ENCODE data around the gene SNX27.

The SNX27 gene

GRCh38 chr1:151702936-151703335, 91.1 kb downstream of the SNX27 start:
- in situ Hi-C loops (cut with MboI; ENCODE audit: low sequenced_read_pairs), result no loop called here

- in situ Hi-C loops (cut with MboI; ENCODE audit: low sequenced_read_pairs), result no loop called here
Observed at GRCh38 chr1:151703813-151704212, 92.0 kb downstream of the SNX27 start.

- in situ Hi-C loops (cut with MboI; ENCODE audit: low sequenced_read_pairs), result no loop called here
Observed at GRCh38 chr1:151704246-151704645, 92.4 kb downstream of the SNX27 start.

GRCh38 chr1:151705146-151705545, 93.3 kb downstream of the SNX27 start:
- in situ Hi-C loops (cut with MboI; ENCODE audit: low sequenced_read_pairs), result no loop called here

- in situ Hi-C loops (cut with MboI; ENCODE audit: low sequenced_read_pairs), result no loop called here
Observed at GRCh38 chr1:151705753-151706463, 94.1 kb downstream of the SNX27 start.

GRCh38 chr1:151706464-151707415, 94.9 kb downstream of the SNX27 start:
- in situ Hi-C loops (cut with MboI; ENCODE audit: low sequenced_read_pairs), result no loop called here

GRCh38 chr1:151707541-151708065, 95.8 kb downstream of the SNX27 start:
- in situ Hi-C loops (cut with MboI; ENCODE audit: low sequenced_read_pairs), result no loop called here

GRCh38 chr1:151708891-151709290, 97.0 kb downstream of the SNX27 start:
- in situ Hi-C loops (cut with MboI; ENCODE audit: low sequenced_read_pairs), result no loop called here

- in situ Hi-C loops (cut with MboI; ENCODE audit: low sequenced_read_pairs), result no loop called here
Observed at GRCh38 chr1:151710187-151710840, 98.5 kb downstream of the SNX27 start.

GRCh38 chr1:151711044-151711800, 99.4 kb downstream of the SNX27 start:
- in situ Hi-C loops (cut with MboI; ENCODE audit: low sequenced_read_pairs), result no loop called here

GRCh38 chr1:151711951-151712350, 100.1 kb downstream of the SNX27 start:
- in situ Hi-C loops (cut with MboI; ENCODE audit: low sequenced_read_pairs), result no loop called here

- in situ Hi-C loops (cut with MboI; ENCODE audit: low sequenced_read_pairs), result no loop called here
Observed at GRCh38 chr1:151713044-151713443, 101.2 kb downstream of the SNX27 start.

GRCh38 chr1:151713874-151714273, 102.0 kb downstream of the SNX27 start:
- in situ Hi-C loops (cut with MboI; ENCODE audit: low sequenced_read_pairs), result no loop called here

- in situ Hi-C loops (cut with MboI; ENCODE audit: low sequenced_read_pairs), result no loop called here
Observed at GRCh38 chr1:151714820-151715725, 103.2 kb downstream of the SNX27 start.

- in situ Hi-C loops (cut with MboI; ENCODE audit: low sequenced_read_pairs), result no loop called here
Observed at GRCh38 chr1:151715726-151716404, 104.0 kb downstream of the SNX27 start.

GRCh38 chr1:151716405-151716762, 104.5 kb downstream of the SNX27 start:
- in situ Hi-C loops (cut with MboI; ENCODE audit: low sequenced_read_pairs), result no loop called here

- in situ Hi-C loops (cut with MboI; ENCODE audit: low sequenced_read_pairs), result no loop called here
Observed at GRCh38 chr1:151716771-151717631, 105.2 kb downstream of the SNX27 start, which contains the start of gene CELF3. Gene CELF3 (minus strand): TSS chr1:151716803. CDS start chr1:151716020, 783 bp downstream.

GRCh38 chr1:151718011-151718431, 106.2 kb downstream of the SNX27 start:
- in situ Hi-C loops (cut with MboI; ENCODE audit: low sequenced_read_pairs), result no loop called here

All from hTERT RPE-1 (cell line).